Epithelial cell of esophagus (primary cell): ENCODE results near the gene RNF144B.

ENCODE experiments used
- DNase-seq: peaks from one replicate; pipeline ENCODE4 v3.0.0; 2010; ENCODE audit warnings: low read depth
- H3K4me3 ChIP-seq: 2 replicates; pipeline ENCODE4 v1.5.1; 2011; ENCODE audit warnings: mild to moderate bottlenecking, low read length, control low read depth
- CTCF ChIP-seq: IDR thresholded peaks from 2 replicates; pipeline ENCODE4 v1.5.1; 2011; ENCODE audit warnings: low read depth, mild to moderate bottlenecking, low read length, control low read depth, inconsistent platforms; ENCODE audit not compliant: insufficient read depth; ENCODE audit errors: missing control alignments

The RNF144B gene

GRCh38 chr6:18506382-18507017, 119.3 kb downstream of the RNF144B start:
- no peak for DNase-seq
- H3K4me3 ChIP-seq = no peak overlapping the region
- TF ChIP-seq CTCF = no peak

GRCh38 chr6:18507018-18507415, 119.9 kb downstream of the RNF144B start:
- DNase-seq = no peak
- H3K4me3 ChIP-seq = no peak overlapping the region
- TF ChIP-seq CTCF = no peak

GRCh38 chr6:18507561-18507960, 120.4 kb downstream of the RNF144B start:
- no peak for TF ChIP-seq CTCF
- H3K4me3 ChIP-seq = no peak overlapping the region
- no peak for DNase-seq

DNA sequence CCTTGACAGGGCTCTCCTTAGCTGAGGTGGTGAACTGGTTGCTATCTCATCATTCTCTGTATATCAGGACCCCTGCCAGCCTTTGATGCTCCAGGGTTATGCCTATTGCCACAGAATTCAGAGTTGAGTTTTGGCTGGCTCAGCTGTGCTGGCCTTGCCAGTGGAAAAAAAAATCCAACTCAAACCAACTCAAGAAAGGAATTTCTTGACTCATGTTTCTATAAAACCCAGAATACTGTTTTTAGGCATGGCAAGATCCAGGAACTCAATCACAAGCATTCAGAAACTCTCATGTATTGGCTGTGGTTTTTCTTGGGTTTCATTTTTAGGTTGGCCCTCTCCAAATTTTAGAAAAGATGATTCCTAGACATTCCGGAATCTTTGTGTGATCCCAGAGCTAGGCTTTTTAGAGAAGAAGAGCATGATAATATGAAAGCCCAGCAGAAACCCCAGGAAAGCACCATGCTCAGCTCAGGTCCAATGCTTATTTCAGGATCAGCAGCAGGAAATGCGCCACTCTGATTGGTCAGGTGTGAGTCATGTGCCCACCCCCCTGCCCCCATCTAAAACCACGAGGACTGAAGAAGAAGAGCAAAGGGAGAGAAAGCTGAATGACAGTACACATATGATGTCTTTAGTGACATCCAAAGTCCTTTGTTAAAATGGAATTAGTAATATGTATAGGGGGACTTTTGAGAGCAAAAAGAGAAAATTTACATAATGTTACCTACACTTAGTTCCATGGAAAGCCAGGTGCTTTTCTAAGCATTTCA, 122.9 kb downstream of the RNF144B start:
- no peak for TF ChIP-seq CTCF
- H3K4me3 ChIP-seq = no peak overlapping the region
- DNase-seq = no peak

GRCh38 chr6:18510644-18511033, 123.5 kb downstream of the RNF144B start:
- no peak for TF ChIP-seq CTCF
- H3K4me3 ChIP-seq = no peak overlapping the region

GRCh38 chr6:18511211-18511610, 124.1 kb downstream of the RNF144B start:
- TF ChIP-seq CTCF = no peak
- no peak overlapping the region for H3K4me3 ChIP-seq
- DNase-seq = no peak

More at GRCh38 chr6:18510644-18511033, 123.5 kb downstream of the RNF144B start:
- no peak for DNase-seq
